ENCODE measurements around the gene USP4.
"Not testable (repeated sequence)": the region's sequence is repeated elsewhere in the genome, so short reads cannot be mapped to it uniquely, and the experiment has no call there.

The USP4 gene, protein sequence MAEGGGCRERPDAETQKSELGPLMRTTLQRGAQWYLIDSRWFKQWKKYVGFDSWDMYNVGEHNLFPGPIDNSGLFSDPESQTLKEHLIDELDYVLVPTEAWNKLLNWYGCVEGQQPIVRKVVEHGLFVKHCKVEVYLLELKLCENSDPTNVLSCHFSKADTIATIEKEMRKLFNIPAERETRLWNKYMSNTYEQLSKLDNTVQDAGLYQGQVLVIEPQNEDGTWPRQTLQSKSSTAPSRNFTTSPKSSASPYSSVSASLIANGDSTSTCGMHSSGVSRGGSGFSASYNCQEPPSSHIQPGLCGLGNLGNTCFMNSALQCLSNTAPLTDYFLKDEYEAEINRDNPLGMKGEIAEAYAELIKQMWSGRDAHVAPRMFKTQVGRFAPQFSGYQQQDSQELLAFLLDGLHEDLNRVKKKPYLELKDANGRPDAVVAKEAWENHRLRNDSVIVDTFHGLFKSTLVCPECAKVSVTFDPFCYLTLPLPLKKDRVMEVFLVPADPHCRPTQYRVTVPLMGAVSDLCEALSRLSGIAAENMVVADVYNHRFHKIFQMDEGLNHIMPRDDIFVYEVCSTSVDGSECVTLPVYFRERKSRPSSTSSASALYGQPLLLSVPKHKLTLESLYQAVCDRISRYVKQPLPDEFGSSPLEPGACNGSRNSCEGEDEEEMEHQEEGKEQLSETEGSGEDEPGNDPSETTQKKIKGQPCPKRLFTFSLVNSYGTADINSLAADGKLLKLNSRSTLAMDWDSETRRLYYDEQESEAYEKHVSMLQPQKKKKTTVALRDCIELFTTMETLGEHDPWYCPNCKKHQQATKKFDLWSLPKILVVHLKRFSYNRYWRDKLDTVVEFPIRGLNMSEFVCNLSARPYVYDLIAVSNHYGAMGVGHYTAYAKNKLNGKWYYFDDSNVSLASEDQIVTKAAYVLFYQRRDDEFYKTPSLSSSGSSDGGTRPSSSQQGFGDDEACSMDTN

DNA sequence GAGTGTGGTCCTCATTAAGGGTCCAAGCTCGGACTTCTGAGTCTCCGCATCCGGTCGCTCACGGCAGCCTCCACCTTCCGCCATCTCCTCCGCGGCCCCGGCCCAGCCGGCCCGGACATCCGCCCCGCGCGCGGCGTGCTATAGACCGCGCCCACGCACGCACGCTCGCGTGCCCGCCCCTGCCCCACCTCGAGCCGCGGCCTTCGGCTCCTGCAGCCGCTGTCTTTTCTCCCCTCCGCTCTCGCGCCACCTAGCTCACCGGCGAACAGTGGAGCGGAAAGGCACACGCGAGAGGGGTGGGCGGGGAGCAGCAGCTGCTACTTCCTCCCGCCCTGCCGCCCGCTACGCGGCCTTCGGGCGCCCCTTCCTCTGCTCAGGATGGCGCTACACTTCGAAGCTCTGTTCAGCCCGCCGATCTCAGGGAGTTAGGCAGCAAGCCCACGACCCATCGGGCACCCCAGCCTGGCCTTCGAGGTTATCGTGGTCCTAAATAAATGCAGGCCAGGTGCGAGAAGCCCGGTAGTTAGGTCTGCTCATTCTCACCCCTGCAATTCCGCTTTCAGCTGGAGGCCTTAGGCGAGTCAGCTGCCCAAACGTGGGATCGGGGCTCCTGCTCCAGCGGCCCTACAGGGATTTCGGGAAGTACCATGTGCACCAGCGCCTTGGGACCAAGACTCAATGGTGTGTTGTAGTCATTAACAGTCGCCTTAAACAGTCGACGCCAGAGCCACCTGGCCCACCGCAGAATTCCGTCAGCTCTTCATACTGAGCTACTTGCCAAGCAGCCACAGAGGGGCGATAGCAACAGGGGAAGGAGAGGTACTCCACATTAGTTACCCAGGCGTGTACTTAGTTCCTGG is at the start of gene USP4:
TSS of gene USP4 (minus strand) at position 113 of the 860 bp plus-strand sequence. CDS start at position 84, 29 bp downstream.
- peak; percentile 26 for DNase-seq

DNA sequence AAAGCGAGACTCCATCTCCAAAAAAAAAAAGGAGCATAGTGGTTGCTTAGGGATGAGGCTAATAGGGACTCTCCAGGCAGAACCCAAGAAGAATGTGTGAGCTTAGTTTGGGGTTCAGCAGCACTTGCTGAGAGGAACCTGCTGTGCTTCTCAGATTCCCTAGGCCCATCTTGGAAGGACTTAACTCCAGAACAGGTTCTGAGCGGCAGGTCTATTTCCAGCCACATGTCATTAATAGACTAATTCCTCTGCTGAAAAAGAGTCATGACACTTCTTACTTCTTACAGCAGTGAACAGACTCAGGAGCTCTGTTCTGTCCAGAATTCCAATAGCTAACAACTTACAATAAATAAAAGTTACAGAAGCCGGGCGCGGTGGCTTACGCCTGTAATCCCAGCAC is 49.4 kb upstream of the USP4 start:
- DNase-seq = no peak

DNA sequence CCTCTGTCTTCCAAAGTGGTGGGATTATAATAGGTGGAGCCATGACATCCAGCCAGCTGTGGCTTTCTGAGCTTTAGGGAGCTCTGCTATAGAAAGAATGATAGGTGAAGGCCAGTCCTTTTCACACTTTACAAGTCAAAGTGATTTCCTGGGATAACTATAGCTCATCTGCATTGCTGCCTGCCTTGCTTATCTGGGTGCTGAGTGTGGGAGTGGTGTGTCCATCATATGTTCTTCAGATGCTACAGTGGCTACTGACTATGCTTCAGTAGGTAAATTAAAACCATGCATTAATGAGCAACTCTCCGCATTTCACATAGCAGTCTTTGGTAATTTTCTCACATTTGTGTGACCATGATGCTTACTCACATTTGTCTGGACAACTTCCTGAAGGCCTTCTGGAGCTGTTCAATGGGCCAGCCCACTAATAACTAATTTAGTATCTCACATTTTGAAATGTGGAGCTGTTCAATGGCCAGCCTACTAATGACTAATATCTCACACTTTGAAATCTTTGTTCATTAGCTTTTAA is 48.5 kb upstream of the USP4 start:
- DNase-seq = no peak

DNA sequence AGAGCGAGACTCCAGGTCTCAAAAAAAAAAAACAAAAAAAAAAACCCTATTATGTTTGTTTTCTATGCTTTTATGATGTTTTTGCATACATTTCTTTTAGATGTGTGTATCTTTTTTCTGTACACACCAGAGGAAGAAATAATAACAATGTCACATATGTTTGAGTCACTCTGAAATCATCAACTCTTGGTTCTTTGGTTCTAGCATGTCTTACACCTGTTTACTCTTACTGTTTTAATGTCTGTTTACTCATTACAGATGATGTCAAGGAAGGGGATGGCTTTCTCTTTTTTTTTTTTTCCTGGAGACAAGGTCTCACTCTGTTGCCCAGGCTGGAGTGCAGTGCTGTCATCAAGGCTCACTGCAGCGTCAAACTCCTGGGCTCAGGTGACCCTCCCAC is 47.9 kb upstream of the USP4 start:
- DNase-seq = no peak

DNA sequence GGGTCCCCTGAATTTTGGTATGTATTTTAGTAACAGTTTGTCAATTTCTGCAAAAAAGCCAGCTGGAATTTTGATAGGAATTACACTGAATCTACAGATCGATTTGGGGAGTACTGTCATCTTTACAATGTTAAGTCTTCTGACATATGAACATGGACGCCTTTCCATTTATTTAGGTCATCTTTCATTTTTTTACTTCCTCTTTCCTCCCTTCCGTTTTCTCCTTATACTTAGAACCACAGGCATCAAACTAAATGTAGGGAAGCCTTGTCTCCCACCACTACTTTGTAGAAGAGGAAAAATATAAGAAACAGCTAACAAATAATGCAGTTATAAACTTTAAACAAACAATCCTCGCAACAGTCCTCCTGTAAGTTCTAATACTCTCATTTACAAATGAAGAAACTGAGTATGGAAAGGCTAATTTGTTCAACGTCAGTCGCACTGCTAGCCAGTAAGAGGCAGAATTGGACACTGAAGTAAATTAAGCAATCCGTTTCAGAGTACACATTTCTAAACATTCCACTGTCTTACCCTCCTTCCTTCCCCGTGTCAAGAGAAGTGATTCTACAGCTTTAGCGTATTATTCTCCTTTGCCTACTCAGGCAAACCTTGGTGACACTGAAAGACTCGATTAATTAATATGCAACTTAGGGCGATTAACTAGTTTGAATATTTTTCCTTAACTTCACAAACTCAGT is 46.4 kb upstream of the USP4 start:
- no peak for DNase-seq

DNA sequence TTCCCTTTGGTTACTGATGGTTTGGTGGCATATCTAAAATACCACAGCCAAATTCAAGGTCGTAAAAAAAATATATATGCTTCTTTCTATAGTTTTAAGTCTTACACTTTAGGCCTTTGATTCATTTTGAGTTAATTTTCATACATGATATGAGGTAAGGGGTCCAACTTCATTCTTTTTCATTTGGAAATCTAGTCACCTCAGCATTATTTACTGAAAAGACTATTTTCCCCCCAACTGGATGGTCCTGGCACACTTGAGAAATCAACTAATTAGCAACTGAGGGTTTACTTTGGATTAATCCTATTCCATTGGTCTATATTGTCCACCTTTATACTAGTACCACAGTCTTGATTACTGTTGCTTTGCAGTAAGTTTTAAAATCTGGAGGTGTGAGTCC is 45.8 kb upstream of the USP4 start:
- no peak for DNase-seq

DNA sequence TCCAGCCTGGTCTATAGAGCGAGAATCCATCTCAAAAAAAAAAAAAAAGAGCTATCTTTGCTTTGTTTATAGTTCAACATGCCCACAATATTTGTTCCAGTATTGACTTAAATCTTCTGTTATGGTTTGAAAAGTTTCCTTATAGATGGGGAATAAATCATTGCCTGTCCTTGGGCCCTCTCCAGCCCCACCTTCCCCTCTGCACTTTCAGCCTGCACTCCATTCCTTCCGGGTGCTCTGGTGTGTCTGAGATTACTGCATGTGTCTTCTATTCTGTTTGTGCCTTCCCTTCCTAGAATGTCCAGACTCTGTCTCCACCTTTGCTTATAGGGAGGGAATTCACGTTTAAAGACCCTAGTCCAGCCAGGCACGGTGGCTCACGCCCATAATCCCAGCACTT is 43.5 kb upstream of the USP4 start:
- DNase-seq = no peak

DNA sequence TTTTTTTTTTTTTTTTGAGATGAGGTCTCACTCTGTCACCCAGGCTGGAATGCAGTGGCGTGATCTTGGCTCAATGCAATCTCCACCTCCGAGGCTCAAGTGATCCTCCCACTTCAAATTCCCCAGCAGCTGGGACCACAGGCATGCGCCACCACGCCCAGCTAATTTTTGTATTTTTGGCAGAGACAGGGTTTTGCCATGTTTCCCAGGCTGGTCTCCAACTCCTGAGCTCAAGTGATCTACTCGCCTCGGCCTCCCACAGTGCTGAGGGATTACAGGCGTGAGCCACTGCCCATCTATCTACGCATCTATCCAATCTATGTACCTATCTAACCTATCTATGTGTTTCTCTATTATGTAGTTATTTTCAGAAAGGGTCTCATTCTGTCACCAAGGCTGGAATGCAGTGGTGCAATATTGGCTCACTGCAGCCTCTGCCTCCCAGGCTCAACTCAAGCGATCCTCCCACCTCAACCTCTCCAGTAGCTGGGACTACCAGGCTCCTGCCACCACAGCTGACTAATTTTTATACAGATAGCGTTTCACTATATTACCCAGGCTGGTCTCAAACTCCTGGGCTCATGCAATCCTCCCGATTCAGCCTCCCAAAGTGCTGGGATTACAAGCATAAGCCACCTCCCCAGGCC is 38.5 kb upstream of the USP4 start:
- no peak for DNase-seq

DNA sequence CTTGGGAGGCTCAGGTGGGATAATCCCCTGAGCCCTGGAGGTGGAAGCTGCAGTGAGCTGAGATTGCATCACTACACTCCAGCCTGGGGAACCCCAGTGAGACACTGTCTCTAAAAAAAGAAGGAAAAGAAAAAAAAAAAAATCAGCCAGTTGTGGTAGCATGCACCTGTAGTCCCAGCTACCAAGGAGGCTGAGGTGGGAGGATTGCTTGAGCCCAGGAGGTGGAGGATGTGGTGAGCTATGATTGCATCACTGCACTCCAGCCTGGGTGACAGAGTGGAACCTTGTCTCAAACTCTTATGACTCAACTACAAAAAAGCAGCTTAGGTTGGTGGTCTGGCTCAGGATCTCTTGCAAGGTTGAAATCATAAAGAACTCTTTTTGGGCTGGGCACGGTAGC is 37.6 kb upstream of the USP4 start:
- no peak for DNase-seq

DNA sequence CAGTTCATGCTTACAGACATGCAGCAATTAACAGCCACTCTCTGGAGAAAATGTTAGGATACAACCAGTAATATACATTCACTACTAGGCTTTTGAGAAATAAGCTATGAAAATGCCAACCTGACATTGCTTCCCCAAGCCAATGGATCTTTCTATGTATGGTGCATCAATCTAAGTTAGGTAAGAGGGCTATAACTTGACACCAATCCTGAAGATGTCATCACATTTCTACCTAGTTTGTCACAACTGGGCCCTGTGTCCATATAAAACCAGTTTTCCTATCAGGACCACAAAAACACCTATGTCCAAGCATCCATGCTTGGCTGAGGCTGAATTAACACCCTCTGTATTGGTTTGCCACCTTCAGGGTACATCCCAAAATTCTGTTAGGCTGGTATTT is 32.1 kb upstream of the USP4 start:
- no peak for DNase-seq

DNA sequence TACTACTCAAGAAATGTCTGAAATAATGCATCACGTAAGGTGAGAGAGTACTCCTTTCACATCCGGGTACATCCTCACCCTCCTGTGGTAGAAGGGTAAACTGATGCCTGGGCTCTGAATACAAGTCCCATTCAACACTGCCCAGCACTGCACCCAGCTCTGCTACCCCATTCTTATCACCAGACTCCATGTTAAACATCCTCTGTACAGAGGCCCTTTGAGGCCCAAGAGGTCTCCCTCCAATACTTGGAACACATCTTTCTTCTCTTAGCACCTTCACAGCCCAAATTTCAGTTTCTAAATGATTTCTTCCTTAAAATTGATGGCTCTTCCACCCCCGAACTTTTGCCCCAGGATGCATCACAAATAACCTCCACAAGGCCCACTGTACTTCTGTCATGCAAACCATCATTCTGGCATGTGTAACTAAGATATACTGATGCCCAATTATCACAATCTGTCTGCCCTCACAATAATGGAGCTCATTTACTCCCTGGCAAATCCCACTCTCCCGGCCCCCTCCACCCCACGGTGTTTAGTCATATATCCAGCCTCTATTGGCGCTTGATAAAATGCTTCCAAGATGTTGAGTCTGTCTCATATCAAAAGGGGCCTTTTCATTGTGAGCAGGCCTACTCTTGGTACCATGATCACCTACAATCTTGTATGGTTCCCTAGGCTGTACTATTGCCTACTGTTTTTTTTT is 30.9 kb upstream of the USP4 start:
- DNase-seq = no peak

DNA sequence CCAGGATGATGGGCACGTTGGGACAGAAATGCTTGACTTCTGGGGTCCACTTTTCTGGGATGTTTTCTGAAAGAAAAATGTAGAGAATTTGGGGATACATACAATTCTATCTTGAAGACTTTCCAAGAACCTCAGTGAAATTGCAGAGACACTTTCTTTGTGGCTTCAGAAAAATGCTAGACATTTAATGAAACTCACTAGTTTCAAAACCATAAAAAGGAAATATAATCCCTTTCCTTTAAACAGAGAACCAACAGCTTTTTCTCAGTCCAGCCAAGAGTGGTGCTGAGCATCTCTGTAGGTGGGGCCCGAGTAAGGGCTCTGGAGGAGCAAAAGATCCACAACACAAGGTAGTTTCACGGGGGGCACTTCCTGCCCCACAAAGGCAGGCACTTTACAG is 22.7 kb upstream of the USP4 start:
- no peak for DNase-seq

DNA sequence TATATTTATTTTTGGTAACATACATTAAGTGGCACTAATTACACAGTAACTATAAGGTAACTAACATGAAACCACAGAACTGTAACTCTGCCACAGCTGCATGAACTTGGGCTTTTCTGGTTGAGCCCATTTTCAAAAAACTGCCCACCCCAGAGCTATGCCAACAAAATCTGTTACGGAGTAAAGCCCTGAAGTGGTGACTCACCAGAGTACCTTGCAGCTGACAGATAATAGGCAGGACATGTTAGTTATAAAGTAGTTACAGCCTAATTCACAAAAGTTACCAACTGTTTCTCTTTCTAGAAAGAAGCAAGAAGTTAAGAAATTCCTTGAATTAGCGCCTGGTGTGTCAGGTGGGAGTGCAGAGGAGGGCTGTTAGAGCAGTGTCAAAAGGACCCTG is 19.8 kb upstream of the USP4 start:
- DNase-seq = no peak

DNA sequence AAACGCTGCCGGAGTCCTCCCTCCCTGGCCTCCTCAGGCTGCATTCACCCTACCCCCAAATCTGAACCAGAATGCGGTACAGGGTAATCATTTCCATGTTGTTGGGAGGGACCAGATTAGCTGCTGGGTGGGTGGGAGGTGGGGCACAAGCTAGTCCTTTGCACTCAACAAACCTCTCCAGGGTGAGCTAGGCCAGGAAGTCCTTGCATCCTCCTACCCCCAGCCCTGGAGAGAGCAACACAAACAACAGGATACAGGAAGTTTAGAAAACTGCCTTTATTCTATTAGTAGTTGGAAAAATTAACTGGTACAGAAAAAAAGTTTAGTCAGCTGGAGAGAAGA is 19.0 kb upstream of the USP4 start:
- DNase-seq = no peak

DNA sequence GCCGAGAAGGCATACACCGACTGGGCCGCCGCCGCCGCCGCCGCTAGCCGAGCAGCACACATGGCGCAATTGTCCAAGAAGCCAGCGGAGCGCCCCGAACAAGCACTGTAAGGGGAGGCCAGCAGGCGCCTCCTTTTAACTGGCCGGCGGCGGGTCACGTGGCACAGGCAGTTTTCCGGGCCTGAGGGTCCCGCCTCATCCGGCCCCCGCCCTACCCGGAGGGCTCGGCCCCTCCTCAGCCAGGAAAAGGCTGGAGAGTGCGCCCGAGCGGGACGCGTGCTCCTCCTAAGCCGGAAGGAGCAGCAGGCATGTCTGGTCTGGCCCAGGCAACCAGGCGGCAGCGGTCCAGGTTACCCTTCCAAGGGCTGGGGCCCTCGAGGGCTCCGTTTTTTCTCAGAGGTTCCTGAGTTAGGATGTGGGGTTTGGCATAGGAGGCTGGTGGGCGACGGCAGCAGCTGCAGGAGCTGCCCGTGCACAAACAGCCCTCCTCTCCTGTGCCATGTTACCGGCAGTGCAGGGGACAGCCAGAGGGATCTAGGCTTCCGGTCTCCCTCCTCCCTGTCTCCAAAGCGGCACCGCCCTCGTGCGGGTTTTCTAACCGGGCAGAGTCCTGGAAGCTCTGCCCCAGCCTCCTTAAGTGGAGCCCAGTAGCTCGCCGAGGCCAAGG is 18.5 kb upstream of the USP4 start, which contains the start of gene GPX1:
TSS of gene GPX1 (minus strand) at position 137 of the 667 bp plus-strand sequence. CDS start at position 62, 75 bp downstream.
- peak; percentile 52 for DNase-seq

DNA sequence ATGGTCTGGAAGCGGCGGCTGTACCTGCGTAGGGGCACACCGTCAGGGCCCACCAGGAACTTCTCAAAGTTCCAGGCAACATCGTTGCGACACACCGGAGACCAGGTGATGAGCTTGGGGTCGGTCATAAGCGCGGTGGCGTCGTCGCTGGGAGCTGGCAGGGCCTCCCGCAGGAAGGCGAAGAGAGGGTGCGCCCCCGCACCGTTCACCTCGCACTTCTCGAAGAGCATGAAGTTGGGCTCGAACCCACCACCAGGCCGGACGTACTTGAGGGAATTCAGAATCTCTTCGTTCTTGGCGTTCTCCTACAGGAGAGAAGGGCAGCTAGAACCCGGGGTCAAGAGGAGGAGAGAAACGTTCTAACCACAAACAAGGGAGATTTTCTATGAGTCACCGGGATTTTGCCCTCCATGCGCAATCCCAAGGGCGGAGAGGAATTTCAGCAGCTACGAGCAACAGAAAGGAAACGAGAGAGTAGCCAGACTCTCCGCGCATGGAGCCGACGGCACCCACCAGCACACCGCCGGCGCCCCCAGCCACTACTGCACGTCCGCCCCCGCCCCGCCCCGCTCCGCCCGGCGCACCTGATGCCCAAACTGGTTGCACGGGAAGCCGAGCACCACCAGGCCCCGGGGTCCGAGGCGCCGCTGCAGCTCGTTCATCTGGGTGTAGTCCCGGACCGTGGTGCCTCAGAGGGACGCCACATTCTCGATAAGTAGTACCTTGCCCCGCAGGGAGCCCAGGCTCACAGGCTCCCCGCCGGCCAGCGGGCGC is 17.8 kb upstream of the USP4 start:
- DNase-seq = not testable (repeated sequence)

DNA sequence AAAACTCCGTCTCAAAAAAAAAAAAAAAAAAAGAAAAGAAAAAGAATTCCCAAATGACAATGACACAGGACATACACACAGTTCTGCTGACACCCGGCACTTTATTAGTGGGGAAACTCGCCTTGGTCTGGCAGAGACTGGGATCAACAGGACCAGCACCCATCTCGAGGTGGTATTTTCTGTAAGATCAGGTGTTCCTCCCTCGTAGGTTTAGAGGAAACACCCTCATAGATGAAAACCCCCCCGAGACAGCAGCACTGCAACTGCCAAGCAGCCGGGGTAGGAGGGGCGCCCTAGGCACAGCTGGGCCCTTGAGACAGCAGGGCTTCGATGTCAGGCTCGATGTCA is 17.2 kb upstream of the USP4 start:
- DNase-seq = not testable (repeated sequence)

DNA sequence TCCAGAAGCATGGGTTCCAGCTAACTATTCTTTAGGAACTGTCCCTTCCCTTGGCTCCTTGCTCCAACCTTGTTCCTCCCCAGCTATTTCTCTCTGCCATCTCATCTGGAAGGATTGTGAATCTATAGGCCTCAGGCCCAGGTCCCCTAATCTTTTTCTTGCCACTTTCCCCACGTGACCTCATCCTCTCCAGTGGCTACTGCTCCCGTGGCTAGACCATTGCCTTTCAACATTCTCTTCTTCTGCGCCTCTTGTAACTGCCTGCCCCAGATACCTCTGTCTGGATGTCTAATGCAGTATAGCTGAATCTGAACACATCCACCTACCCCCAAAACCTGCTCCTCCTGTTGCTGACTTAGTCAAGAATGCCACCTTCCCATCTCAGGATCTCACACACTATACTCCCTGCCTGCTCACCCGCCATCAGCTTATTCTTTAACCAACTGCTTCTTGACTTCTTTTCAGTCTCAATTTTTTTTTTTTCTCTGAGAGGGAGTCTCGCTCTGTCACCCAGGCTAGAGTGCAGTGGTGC is 13.1 kb upstream of the USP4 start:
- DNase-seq = no peak

DNA sequence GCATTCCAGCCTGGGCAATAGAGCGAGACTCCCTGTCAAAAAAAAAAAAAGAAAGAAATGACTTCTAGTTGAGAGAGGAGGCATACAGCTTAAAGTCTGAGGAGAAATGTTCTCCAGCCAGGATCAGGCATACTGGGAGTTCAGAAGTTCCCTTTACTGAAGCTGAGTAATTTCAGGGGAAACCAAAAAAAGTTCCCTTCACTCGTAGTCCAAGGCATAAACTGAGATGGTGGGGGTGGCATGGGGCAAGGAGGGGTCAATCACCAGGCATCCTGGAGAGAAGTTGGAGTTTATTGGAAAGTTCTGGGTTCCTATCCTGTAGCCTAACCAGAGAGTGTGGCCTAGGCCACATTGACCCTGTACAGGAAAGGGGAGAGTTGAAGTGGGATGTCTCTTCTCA is 12.4 kb upstream of the USP4 start:
- no peak for DNase-seq

Measured in NCI-H1417 treated with DMSO at 0.1 percent for 48 hours (cell line).